NB4 (cell line): ENCODE results near the gene MSI2.

ENCODE experiments used
- DNase-seq: peaks from one replicate; pipeline ENCODE4 v3.0.0; 2010; ENCODE audit warnings: low read depth
- H3K4me3 ChIP-seq: one replicate; pipeline ENCODE4 v1.5.1; 2011; ENCODE audit warnings: mild to moderate bottlenecking, low read depth, low read length, moderate library complexity
- CTCF ChIP-seq: IDR thresholded peaks from one replicate; pipeline ENCODE4 v1.5.1; 2012; ENCODE audit warnings: low read depth, low read length
- MAX ChIP-seq: IDR thresholded peaks from 2 replicates; pipeline ENCODE4 v1.6.1; 2011; ENCODE audit warnings: low read depth, low read length
- MYC ChIP-seq: IDR thresholded peaks from 2 replicates; pipeline ENCODE4 v1.6.1; 2011; ENCODE audit warnings: low read depth, low read length
- POLR2A ChIP-seq: IDR thresholded peaks from 2 replicates; pipeline ENCODE4 v1.6.1; 2011; ENCODE audit warnings: mild to moderate bottlenecking; ENCODE audit not compliant: insufficient read length; ENCODE audit errors: extremely low read depth

Gene MSI2

GRCh38 chr17:57508671-57509070 is 252.3 kb downstream of the MSI2 start:
- no peak for DNase-seq
- TF ChIP-seq POLR2A: no peak
- TF ChIP-seq CTCF: no peak
- no peak for TF ChIP-seq MYC
- TF ChIP-seq MAX: no peak
- no peak overlapping the region for H3K4me3 ChIP-seq

- no peak for DNase-seq
- TF ChIP-seq CTCF (no peak), POLR2A (no peak), MAX (no peak), MYC (no peak)
- no peak overlapping the region for H3K4me3 ChIP-seq
Observed at GRCh38 chr17:57511475-57512123, 255.3 kb downstream of the MSI2 start.

- TF ChIP-seq MAX (no peak), POLR2A (no peak), CTCF (no peak), MYC (no peak)
- no peak overlapping the region for H3K4me3 ChIP-seq
- DNase-seq: no peak
Observed at GRCh38 chr17:57512258-57512657, 255.9 kb downstream of the MSI2 start.

- no peak for DNase-seq
- TF ChIP-seq MYC (no peak), MAX (no peak), CTCF (no peak)
- no peak overlapping the region for H3K4me3 ChIP-seq
Observed at GRCh38 chr17:57512691-57513090, 256.4 kb downstream of the MSI2 start.

- H3K4me3 ChIP-seq: no peak overlapping the region
- DNase-seq: no peak
- TF ChIP-seq MAX (no peak), CTCF (no peak), MYC (no peak), POLR2A (no peak)
Observed at GRCh38 chr17:57513569-57513968, 257.2 kb downstream of the MSI2 start.

- DNase-seq: no peak
- TF ChIP-seq POLR2A (no peak), MAX (no peak), MYC (no peak)
- H3K4me3 ChIP-seq: no peak overlapping the region
Observed at GRCh38 chr17:57514614-57515013, 258.3 kb downstream of the MSI2 start.
